ENCODE data around the gene ZNF638.

- TF ChIP-seq POLR2A (IDR thresholded peaks at IDR 0.05; ENCODE audit: borderline replicate concordance, extremely low read depth, insufficient read depth, insufficient read length), result no peak
- peak in 2 of 3 experiments; percentile 26 to 36; a peak in 3 of 6 replicates for TF ChIP-seq CTCF (IDR thresholded peaks at IDR 0.05 in 2 of 3, conservative IDR thresholded peaks at IDR 0.05 in 1 of 3; ENCODE audit: borderline replicate concordance in 1 of 3, insufficient read depth in 1 of 3, low read depth in 2 of 3, low read length in 2 of 3)
- peak; percentile 20; the same call in 1 of the 2 replicates for TF ChIP-seq RAD21 (IDR thresholded peaks at IDR 0.05; ENCODE audit: low read depth)
- no peak for TF ChIP-seq SP1 (IDR thresholded peaks at IDR 0.05; ENCODE audit: low read depth)
- TF ChIP-seq REST (IDR thresholded peaks at IDR 0.05; ENCODE audit: low read depth), result no peak
- no peak for TF ChIP-seq JUND (IDR thresholded peaks at IDR 0.05)
- TF ChIP-seq ZNF274 (IDR thresholded peaks at IDR 0.05; ENCODE audit: low read depth, low read length), result no peak
- TF ChIP-seq TCF7L2 (IDR thresholded peaks at IDR 0.05; ENCODE audit: borderline replicate concordance, extremely low read depth, insufficient read depth, insufficient read length), result no peak
These were observed 121.0 kb downstream of the ZNF638 start for GRCh38 chr2:71452565-71452964.
